ENCODE measurements around the gene SMAD5. TPM values are rescaled to one million over a fixed set of nuclear protein-coding genes. Genes with fewer than 3 reads are reported as not detected.

Gene SMAD5
- total RNA-seq, 1 experiment from 2014 or later, result 69.3 TPM

DNA sequence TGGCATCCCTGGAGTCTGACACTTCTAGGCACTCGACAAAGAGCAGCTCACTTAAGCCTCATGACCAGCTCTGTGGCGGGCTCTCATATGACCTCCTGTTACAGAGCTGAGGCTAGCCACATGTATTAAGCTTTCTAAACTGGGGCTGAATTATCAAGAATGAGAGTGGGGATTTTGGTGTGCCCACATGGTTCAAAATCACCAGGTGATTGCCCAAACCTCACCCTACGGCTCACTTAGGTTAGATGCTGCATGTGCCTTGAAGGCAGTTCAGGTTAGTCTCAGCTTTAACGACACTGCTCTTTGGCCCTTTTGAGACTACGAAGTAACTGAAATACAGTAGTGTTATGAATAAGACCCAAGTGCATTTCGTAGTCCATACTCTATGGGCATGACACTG is 99.7 kb downstream of the SMAD5 start:
- Histone ChIP-seq H3K4me1 (ENCODE audit: insufficient read depth, low read length) (no peaks in the 10 kb centered on the region; the same call in 1 of the 2 replicates), H3K27ac (ENCODE audit: insufficient read length, low read depth, low read length) (no peak overlapping the region), H3K9ac (ENCODE audit: extremely low read depth, insufficient read length, low read length) (no peak overlapping the region), H4K8ac (replicated peaks; ENCODE audit: insufficient read length, low read depth, low read length) (no peak overlapping the region), H3K23me2 (ENCODE audit: insufficient read length, low read depth, low read length, poor library complexity, severe bottlenecking) (no peaks in the 10 kb centered on the region), H2BK15ac (ENCODE audit: low read depth, low read length) (no peak overlapping the region), H3K79me2 (ENCODE audit: insufficient read depth, low read length) (no peaks in the 10 kb centered on the region), H4K20me1 (ENCODE audit: control insufficient read depth, insufficient read depth, insufficient read length) (no peaks in the 10 kb centered on the region), H3K27me3 (ENCODE audit: insufficient read depth, low read length) (no peaks in the 10 kb centered on the region), H4K5ac (ENCODE audit: insufficient read length, low read depth, low read length) (no peak overlapping the region), H3K4me2 (ENCODE audit: insufficient read depth, insufficient read length, low read length) (no peak overlapping the region), H2BK120ac (ENCODE audit: low read depth, low read length, poor library complexity, severe bottlenecking) (no peak overlapping the region), H3K79me1 (ENCODE audit: insufficient read depth, low read depth, low read length, poor library complexity, severe bottlenecking) (no peaks in the 10 kb centered on the region), H3K9me3 (ENCODE audit: control insufficient read depth, low read depth, low read length) (no peaks in the 10 kb centered on the region), H3K56ac (ENCODE audit: insufficient read length, low read depth, low read length) (no peak overlapping the region), H3K14ac (ENCODE audit: insufficient read depth, low read length) (no peak overlapping the region), H3T11ph (ENCODE audit: low read length) (no peak overlapping the region), H2BK20ac (ENCODE audit: low read depth, low read length, poor library complexity, severe bottlenecking) (no peak overlapping the region), H3K23ac (ENCODE audit: insufficient read length, low read depth, low read length) (no peak overlapping the region), H3K4ac (ENCODE audit: low read depth, low read length) (no peak overlapping the region), H2BK12ac (ENCODE audit: insufficient read length, low read depth, low read length) (no peak overlapping the region), H4K91ac (ENCODE audit: insufficient read length, low read depth, low read length) (no peak overlapping the region), H2AK5ac (ENCODE audit: insufficient read length, low read length) (no peak overlapping the region), H3K18ac (ENCODE audit: insufficient read length, low read depth, low read length) (no peak overlapping the region), H2AFZ (ENCODE audit: low read length) (no peak overlapping the region), H2BK5ac (ENCODE audit: insufficient read length, low read length) (no peak overlapping the region)
- Mint-ChIP-seq H3K27ac (no peak overlapping the region), H3K27me3 (ENCODE audit: low read depth) (peaks cover 6% of the 10 kb centered on the region), H3K9me3 (no peaks in the 10 kb centered on the region; a peak in 1 of 5 replicates), H3K36me3 (ENCODE audit: insufficient read depth in 1 of 3, low read depth in 3 of 3) (no peaks in the 10 kb centered on the region), H3K4me1 (peaks cover 50 to 51% of the 10 kb centered on the region in 2 experiments), H3K4me3 (no peak overlapping the region)
- TF ChIP-seq, protein P1, sequence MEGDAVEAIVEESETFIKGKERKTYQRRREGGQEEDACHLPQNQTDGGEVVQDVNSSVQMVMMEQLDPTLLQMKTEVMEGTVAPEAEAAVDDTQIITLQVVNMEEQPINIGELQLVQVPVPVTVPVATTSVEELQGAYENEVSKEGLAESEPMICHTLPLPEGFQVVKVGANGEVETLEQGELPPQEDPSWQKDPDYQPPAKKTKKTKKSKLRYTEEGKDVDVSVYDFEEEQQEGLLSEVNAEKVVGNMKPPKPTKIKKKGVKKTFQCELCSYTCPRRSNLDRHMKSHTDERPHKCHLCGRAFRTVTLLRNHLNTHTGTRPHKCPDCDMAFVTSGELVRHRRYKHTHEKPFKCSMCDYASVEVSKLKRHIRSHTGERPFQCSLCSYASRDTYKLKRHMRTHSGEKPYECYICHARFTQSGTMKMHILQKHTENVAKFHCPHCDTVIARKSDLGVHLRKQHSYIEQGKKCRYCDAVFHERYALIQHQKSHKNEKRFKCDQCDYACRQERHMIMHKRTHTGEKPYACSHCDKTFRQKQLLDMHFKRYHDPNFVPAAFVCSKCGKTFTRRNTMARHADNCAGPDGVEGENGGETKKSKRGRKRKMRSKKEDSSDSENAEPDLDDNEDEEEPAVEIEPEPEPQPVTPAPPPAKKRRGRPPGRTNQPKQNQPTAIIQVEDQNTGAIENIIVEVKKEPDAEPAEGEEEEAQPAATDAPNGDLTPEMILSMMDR (conservative IDR thresholded peaks at IDR 0.05), result no peak
- no CpG with 5 or more reads among the region's 6 CpGs for WGBS (ENCODE audit: extremely low coverage, insufficient read length, low lambda C conversion rate)
- no peak for DNase-seq

Other genes with a start within 250 kb of the SMAD5 start
- gene IL9, start 237.0 kb upstream of the SMAD5 start, total RNA-seq (2021), result not detected in 2 replicates
- not detected in 2 replicates for gene LECT2, start 177.9 kb upstream of the SMAD5 start, total RNA-seq (2021)
- 3.2 and 4.7 TPM in 2 replicates for gene TGFBI, start 103.9 kb upstream of the SMAD5 start, total RNA-seq (2021)
- gene SMIM32, start 60.3 kb downstream of the SMAD5 start, total RNA-seq (2021), result 0.13 TPM in 1 of 2 replicates, not detected in the other
- gene TRPC7, start 232.7 kb downstream of the SMAD5 start, total RNA-seq (2021), result not detected in 2 replicates

Data from H9 (cell line).